WI38 (cell line): ENCODE data around the gene FOXE1.

Experiments
- H3K4me3 ChIP-seq: 2 replicates; pipeline ENCODE4 v1.5.1; 2011; ENCODE audit warnings: low read depth, mild to moderate bottlenecking, control low read depth, low read length
- CTCF ChIP-seq: IDR thresholded peaks from 2 replicates; pipeline ENCODE4 v1.5.1; 2012; ENCODE audit warnings: low read depth, mild to moderate bottlenecking, control low read depth, low read length

The FOXE1 gene

GRCh38 chr9:97866300-97866699 is 13.3 kb downstream of the FOXE1 start:
- H3K4me3 ChIP-seq, result no peak overlapping the region
- no peak for TF ChIP-seq CTCF

- no peak overlapping the region for H3K4me3 ChIP-seq
- TF ChIP-seq CTCF, result no peak
These were observed 13.8 kb downstream of the FOXE1 start for GRCh38 chr9:97866848-97867247.

GRCh38 chr9:97868859-97869258 is 15.8 kb downstream of the FOXE1 start:
- no peak overlapping the region for H3K4me3 ChIP-seq
- no peak for TF ChIP-seq CTCF

GRCh38 chr9:97873425-97873824 is 20.4 kb downstream of the FOXE1 start:
- no peak overlapping the region for H3K4me3 ChIP-seq
- no peak for TF ChIP-seq CTCF

- TF ChIP-seq CTCF, result no peak
- H3K4me3 ChIP-seq, result no peak overlapping the region
These were observed 20.9 kb downstream of the FOXE1 start for GRCh38 chr9:97873882-97874281.

GRCh38 chr9:97874624-97875023 is 21.6 kb downstream of the FOXE1 start:
- no peak for TF ChIP-seq CTCF

GRCh38 chr9:97875111-97875510 is 22.1 kb downstream of the FOXE1 start:
- TF ChIP-seq CTCF, result no peak
- H3K4me3 ChIP-seq, result no peak overlapping the region

More at GRCh38 chr9:97874624-97875023, 21.6 kb downstream of the FOXE1 start:
- no peak overlapping the region for H3K4me3 ChIP-seq
